GM18861 (cell line): ENCODE data around the gene RETREG1.
"Not testable (repeated sequence)": the region's sequence is repeated elsewhere in the genome, so short reads cannot be mapped to it uniquely, and the experiment has no call there.

Experiments
- ATAC-seq: cut with Tn5 transposase; IDR thresholded peaks from one replicate; pipeline ENCODE4 v1.9.1; 2021; ENCODE audit not compliant: unreplicated experiment

Gene RETREG1

DNA sequence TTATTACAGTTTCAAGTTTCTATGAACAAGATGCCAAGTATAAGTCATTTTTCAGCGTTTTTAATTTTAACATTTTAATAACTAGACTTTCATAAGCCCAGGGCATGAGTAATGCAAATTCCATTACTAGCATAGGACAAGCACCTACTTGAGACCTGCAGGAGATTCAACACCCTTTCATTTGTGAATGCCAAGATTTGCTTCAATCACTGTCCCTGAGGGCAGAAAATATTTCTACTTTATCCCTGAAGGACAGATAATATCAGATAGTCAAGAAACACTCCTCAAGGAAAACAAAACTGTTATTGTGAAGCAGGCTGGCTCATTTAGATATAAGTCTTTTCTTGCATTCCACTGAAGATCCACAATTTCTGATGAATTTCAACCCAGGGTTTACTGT lies 123.5 kb downstream of the RETREG1 start:
- ATAC-seq = no peak

DNA sequence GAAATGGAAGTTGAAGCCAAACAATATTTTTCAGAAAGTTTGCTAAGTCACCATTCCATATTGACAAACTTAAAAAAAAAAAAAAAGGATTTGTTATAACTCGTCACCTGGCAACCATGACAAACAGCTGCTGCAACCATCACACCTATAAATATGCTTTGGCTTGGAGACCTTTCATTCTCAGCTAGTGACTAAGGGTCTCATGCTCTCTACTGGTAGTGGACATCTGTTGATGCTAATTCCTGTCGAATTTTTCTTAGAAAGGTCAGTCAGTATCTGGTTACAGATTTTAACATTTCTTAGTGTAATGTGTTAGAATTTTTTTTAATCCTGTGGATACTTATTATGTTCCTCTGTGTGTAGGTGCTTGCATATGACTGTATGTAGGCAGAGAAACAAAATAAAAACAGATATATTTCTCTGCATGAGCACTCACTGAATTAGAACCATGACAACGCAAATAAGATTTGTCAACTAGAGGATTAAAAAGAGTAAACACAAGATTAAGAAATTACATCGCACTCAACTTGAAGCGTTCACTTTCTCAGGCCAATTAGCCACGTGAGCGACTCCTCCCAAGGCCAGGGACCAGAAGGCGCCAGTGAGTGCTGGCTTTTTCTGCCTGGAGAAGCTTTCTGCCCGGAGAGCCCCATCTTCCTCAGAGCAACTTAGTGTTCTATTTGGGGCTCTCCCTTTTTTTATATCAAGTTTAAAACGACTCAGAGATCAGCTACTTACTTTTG lies 124.2 kb downstream of the RETREG1 start:
- ATAC-seq = no peak

DNA sequence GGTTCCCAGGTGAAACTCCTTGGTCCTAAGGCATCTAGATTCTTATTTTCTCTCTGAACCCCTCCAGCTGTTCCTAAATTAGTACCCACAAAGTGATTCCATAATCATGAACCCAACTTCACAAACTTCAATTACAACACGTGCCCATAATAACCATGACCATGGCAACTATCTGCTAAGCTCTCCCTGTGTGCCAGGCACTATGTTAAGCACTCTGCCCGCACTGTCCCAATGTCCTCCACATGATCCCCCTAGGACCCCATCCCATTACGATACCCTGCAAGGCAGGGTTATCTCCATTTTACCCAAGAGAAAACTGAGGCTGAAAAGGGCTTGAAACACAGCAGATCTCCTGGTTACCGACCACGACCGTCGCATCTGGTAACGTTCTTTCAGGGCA lies 125.9 kb downstream of the RETREG1 start:
- ATAC-seq = no peak

DNA sequence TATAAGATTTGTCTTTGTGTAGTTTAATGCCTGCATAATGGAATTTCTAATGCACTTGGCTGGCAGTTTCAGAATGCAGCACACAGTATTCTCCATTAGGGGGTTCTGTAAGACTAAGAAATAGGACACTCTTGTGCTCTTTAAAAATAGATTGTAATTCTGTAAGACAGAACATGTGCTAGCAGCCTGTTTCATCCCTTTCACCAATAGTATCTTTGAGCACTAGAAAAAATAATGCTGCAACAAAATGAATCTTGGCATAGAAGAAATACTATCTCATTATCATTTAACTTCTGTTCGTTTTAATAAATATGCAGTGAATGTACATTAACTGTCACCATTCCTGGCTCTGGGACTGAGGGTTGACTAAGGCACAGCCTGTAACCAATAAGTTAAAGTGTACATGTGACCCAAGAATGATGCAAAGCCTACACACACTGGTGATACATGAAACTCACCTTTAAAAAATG lies 127.4 kb downstream of the RETREG1 start:
- ATAC-seq = peak; percentile 79

DNA sequence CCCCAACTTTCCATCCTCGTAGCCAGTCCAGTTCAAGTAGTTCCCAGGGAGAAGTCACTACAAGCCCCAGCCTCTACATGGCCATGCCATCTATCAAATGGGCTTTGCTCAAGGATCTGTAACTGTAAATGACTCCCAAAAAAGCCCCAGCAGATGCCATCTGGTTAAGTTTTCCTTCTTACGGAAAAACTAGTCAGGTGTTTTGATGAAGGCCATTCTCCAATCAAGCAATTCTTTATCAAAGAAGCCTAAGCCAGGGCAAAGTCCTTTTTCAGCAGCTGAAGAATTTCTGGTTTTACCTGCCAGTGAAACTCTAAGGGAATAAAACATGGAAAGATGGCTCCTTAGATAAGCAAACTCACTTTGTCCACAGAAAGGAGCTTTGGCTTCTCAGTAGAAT lies 129.3 kb downstream of the RETREG1 start:
- no peak for ATAC-seq

DNA sequence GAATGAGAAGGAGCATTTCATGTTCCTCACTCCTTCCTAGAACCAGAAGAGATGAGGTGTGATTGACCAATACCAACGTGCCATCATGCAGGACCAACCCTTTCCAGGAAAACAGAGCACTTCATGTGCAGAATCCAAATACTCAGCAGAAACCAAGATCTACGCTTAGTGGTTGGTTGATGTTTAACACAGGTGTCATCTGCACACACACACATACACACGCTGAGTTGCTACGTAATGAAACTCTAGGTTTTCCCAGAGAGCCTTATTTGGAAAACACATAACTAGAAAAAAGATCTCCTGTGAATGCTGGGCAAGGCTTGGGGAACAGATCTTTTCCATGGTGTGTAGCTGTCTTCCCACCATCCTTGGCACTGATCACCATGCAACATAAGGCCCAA lies 130.1 kb downstream of the RETREG1 start:
- no peak for ATAC-seq

DNA sequence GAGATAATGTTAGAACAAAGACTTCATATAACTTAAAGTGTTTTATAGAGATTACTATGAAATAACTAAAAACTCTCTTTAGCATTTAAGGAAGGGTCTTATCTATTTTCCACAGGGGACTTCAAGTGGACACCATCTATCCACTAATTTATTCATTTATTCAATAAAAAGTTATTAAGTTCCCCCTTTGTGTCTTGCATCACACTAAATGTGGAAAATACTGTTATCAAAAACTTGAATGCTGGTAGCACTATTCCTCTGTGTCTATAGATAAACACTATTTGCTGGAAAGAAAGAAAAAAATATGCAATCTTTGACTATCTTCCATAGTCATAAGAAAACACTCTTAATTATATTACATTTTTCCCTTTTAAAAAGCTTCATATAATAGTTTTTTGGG lies 131.1 kb downstream of the RETREG1 start:
- no peak for ATAC-seq

DNA sequence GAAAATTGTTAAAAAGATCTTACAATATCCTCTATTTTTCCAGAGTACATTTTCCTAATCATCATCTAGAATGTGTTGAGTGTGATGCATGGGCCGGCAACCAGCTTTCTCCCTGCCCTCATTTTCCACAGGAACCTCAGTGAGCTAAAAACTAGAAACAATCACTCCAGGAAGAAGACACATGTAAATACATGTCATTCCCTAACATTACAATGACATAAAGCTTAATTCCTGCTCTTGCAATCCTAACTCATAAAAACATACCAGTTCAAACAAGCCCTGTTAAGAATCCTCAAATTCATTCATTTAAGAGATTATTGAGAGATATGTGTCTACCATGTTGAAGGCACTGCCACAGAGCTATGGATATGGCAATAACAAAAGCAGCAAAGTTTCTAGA lies 132.7 kb downstream of the RETREG1 start:
- no peak for ATAC-seq

DNA sequence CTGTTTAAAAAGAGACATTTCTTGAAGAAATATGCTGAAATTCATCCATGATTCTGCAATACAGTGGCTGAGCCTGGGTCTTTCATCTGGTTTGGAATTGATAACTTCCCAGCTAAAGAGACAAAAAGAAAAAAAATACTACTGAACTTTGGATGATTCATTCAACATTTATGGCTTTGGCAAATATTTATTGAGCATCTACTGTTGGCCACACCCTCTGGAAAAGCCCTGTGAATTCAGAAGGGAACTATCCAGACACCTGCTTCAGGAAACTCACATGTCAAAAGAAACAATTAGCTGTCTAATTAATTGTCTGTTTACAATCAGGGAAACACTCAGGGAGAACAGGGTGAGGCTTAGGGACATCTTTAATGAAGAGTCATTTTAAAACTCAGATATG lies 133.4 kb downstream of the RETREG1 start:
- ATAC-seq = no peak

DNA sequence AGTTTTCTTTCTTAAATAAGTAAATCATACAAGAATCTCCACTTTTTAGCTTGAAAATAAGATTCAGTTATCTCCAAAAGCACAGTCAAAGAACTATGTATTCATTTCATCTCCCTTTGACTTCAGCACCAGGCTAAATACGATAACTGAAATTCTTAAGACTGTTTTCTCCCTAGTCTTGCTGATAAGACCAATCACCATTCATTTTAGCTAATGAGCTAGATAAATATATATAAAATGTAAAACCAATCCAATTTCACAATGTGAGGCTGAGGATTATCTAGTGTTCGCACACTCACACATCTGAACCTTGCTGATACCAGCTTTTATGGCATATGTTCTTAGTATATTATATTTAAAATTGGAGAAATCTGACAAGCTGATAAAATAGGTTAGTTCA lies 133.9 kb downstream of the RETREG1 start:
- ATAC-seq = no peak

DNA sequence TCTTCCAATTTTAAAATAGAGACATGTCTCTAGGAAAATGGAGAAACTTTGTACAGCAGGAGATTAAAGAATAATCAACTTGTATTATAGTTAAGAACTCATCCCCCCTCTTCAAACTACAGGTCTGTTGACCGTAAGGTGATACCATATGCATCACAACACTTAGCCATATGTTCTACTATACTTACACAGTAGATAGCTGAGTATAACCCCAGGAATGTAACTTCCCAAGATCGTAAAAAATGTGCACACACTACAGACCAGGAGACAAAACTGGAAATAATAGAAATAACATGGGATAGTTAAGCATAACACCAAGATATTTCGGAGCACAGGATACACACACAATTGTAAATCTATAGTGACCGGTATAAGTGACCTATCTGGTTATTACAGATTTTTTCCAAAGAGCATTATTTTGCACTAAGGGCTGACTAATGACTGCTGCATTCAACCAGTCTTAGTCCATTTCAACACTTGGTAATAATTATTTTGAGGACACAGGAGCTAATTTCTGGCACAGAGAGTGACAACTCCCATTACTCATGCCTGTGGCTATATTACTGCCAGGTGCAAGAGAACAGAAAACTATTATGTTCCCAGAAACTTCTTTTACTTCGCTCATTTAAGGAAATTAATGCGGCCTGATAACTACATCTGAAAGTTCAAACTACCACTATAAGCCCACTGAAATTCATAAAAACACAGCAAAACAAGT lies 135.8 kb downstream of the RETREG1 start:
- no peak for ATAC-seq

DNA sequence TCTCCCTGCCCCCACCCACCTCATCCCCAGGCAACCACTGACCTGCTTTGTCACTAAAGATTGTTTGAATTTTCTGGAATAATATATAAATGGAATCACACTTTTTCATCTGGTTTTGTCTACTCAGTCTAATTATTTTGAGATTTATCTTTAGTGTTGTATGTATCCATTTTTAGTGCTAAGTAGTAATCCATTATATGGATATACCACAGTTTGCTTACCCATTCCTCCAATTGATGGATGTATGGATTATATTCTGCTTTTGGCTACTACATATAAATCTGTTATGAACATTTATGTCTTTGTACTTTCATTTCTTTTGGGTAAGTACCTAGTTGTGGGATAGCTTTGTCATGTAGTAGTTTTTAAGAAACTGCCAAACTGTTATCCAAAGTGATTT lies 136.7 kb downstream of the RETREG1 start:
- no peak for ATAC-seq

DNA sequence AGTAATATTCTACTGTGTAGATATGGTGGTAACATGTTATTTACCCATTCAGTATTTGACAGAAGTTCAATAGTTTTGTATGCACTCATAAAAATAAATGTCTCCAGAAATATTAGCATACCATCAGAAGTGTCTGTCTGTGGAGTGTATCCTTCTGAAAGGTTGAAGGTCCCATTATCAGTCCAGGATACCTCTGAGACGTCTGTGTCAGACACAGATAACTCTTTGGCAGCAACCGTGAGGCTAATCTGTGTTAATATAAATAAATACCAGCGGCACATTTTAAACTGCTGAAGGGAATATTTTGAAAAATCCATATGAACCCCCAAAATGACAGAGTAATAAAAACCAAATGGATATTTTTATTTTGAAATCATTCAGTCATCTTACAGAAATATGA lies 139.3 kb downstream of the RETREG1 start:
- ATAC-seq = no peak

DNA sequence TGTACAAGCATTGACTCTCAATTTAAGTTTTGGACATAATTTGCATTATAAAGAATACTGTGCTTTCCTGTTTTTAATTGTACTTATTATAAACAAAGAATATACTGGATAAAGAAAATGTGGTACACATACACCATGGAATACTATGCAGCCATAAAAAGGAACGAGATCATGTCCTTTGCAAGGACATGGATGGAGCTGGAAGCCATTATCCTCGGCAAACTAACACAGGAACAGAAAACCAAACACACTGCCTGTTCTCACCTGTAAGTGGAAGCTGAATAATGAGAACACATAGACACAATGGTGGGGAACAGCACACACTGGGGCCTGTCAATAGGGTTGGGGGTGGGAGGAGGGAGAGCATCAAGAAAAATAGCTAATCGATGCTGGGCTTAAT lies 140.4 kb downstream of the RETREG1 start:
- not testable (repeated sequence) for ATAC-seq

DNA sequence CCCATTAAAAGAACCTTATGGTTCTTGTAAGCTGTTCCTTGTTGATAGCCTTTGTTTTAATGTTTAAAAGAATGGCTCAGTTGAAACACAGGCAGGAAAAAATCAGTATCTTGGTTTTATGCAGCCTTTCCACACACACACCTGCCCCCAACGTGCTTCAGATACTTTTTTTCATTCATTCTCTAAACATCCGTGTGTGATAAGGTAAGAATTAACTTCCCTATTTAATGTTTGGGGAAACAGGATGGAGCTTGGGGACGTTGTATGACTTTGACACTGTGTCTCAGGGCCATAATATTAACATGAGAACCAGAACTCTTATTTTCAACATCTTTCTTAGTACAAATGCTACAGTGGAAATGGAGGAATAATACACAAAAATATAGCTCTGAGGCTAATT lies 145.4 kb downstream of the RETREG1 start:
- ATAC-seq = no peak

DNA sequence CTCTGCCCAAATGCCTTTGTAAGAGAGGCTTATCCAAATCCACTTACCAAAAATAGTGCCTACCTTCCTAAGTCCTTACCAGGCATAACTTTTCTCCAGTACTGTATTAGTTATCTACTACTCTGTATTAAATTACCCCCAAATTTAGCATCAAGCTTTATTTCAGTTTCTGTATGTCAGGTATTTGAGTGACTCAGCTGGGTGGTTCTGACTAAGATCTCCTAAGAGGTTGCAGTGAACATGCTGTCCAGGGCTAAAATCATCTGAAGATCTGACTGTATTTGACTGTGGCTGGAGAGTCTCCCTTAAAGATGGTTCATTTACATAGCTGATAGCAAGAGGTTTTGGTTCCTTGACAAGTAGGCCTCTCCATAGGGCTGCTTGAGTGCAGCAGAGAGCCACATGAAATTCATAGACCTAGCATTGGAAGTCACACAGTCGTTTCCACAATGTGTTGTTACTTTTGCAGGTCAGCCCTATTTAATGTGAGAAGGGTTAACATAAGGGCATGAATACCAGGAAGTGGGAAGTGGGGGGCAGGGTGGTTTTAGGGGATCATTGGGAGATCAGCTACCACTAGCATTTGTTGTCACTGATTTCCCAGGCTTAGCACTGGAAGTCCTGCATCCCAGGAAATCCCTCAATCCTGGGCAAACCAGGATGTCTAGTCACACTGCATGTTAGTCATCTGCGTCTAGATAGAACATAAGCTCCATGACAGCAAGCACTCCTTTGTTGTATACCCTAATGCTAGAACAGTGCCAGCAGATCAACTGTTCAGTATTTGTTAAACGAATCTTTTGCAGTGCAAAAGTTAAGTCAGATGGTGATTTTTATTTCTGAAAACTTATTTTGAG lies 149.2 kb downstream of the RETREG1 start:
- ATAC-seq = peak; percentile 82

DNA sequence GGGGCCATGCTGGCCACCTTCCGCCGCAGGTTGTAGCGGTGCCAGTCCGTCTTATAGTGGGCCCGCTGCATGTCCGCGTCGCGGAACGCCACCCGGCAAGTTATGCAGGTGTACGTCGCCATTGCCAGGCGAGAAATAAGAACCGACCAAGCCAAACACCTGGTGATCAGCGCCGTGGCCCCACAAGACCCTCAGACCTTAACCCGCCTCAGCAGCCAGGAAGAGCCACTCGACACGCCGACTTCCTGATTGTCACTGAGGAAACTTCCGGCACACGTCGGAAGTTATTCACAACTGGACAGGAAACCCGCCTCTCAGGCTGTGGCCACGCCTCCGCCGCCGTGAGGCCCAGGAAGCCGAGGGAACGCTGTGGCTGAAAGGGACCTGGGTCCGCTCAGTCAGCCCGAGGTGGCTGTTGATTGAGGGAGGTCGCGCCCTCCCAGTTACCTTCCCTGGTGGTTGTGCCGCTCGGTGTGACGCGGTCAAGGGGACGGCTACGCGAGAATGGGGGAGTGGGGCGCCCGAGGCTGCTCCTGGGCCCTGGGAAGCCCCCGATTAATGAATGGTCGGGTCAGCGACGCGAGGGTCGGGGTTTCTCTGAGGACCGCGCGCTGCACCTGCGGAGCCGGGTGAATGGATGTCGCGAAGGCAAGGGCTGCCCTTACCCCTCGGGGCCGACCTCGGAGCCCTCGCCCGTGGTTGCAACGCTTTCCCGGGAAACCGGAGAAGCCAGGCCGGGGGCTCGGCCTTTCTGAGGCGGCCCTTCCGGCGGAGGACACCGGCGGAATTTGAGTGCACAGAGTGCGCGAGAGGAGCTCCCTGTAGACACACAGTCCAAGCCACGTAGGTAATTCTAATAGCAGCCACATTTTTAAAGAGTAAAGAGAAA lies 151.0 kb downstream of the RETREG1 start, which contains the start of gene ZNF622:
ZNF622 (minus strand) TSS at position 257 of the 889 bp plus-strand sequence; CDS start at position 122, 135 bp downstream.
- peak; percentile 74 for ATAC-seq

DNA sequence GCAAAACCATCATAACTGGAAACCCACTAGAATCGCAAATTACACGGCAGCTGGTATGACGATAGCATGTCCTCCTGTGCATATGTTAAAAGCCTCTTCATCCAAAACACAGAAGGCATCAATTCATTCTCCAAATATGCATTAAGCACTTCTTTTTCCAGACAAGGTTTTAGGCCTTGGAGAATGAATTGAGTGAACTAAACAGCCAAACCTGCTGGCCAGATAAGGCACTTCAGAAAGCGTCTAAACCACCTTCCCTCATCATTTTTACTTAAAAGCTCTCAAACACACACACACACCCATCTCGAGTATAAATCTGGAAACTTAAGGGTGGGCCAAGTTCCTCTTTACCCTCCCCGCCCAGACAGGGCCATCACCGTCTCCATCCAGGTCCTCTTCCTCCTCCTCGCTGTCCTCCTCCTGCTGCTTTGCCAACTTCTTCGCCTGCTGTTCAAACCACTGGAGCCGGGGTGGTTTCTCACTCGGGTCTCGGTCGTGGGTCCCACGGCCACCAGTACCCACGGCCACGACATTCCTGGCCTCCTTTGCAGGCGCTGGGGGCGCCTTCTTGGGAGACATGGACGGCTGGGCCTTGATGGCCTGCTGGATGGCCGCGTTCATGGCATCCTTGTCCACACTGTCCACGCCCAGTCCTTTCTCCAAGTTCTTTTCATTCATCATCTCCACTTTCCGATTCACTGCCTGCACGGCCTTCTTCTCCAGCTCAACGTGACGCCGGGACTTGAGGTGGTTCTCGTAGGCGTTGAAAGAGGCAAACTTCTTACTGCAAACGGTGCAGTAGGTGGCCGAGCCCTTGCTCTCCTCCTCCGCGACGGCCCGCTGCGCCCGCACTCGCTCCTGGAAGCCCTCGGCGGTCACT lies 151.9 kb downstream of the RETREG1 start:
- no peak for ATAC-seq

DNA sequence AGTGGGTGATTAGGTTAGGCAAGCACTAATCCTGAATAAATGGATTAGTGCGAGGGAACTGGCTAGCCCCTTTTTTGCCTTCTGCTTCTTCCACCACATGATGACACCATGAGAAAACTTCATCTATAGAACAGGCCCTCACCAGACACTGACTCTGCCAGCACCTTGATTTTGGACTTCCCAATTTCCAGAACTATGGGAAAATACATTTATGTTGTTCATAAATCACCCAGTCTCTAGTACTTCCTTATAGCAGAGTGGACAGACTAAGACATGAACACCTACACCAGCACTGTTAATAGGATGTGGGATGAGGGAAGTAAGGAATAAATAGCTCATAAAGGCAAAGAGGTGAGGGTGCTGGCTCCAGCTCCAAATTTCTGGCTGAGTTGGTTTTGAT lies 152.6 kb downstream of the RETREG1 start:
- no peak for ATAC-seq

DNA sequence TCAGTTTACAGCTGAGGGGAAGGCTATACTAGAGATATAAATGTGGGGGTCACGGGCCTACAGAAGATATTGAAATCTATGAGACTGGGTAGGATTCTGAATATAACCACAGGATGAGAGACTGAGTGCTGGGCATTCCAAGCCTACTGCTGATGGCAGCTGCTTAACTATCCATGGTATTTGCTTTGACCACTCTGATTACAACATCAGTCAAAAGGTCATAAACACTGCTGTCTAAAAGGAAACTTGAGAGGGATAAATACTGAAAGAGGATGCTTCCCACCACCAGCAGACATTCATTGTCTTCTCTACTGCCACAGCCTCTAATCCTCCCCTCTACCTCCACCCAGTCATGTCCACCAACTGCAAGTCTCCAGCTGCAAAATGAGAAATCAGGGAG lies 155.0 kb downstream of the RETREG1 start:
- ATAC-seq = no peak
